Measurements from ENCODE around the gene MPP1. TPM values are rescaled to one million over a fixed set of nuclear protein-coding genes. Genes with fewer than 3 reads are reported as not detected.

The MPP1 gene
- total and polyA plus RNA-seq, 8 donors: 41.7 to 125 (median 44.8) TPM

DNA sequence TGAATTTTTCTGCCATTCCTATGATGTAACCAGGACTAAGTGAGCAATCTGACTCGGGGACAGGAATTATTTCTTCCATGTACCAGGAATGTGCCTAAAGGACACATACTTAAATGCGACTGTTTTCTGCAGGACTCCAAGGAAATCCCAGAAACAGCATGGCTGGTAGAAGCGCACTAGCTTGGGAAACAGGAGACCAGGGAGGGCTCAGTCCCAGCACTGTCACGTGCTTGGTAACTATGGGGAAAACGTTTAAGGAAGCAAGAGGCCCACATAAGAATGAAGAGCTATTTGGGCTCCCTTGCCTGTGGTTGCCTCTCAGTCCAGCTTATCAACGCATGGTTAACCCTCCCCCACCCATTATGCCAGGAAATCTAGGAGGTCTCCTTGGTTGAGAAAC is 19.6 kb downstream of the MPP1 start:
- DNase-seq: no peak
- ATAC-seq: no peak
- no peak overlapping the region for H3K27ac ChIP-seq
- H3K27me3 ChIP-seq: no peaks in the 10 kb centered on the region
- TF ChIP-seq, protein P1, sequence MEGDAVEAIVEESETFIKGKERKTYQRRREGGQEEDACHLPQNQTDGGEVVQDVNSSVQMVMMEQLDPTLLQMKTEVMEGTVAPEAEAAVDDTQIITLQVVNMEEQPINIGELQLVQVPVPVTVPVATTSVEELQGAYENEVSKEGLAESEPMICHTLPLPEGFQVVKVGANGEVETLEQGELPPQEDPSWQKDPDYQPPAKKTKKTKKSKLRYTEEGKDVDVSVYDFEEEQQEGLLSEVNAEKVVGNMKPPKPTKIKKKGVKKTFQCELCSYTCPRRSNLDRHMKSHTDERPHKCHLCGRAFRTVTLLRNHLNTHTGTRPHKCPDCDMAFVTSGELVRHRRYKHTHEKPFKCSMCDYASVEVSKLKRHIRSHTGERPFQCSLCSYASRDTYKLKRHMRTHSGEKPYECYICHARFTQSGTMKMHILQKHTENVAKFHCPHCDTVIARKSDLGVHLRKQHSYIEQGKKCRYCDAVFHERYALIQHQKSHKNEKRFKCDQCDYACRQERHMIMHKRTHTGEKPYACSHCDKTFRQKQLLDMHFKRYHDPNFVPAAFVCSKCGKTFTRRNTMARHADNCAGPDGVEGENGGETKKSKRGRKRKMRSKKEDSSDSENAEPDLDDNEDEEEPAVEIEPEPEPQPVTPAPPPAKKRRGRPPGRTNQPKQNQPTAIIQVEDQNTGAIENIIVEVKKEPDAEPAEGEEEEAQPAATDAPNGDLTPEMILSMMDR (IDR thresholded peaks at IDR 0.05): no peak
- intact Hi-C loops (cut with DNase I): loop anchor here in 1 of 2 donors (5.0 kb wide), 1 partner anchor 52 kb away; no protein-coding TSS in a partner anchor
- peaks cover 0 to 10% of the 10 kb centered on the region in 2 donors for H3K36me3 ChIP-seq
- no peaks in the 10 kb centered on the region for H3K9me3 ChIP-seq
- H3K4me3 ChIP-seq: no peak overlapping the region
- peaks cover 0 to 9% of the 10 kb centered on the region in 2 donors for H3K4me1 ChIP-seq

DNA sequence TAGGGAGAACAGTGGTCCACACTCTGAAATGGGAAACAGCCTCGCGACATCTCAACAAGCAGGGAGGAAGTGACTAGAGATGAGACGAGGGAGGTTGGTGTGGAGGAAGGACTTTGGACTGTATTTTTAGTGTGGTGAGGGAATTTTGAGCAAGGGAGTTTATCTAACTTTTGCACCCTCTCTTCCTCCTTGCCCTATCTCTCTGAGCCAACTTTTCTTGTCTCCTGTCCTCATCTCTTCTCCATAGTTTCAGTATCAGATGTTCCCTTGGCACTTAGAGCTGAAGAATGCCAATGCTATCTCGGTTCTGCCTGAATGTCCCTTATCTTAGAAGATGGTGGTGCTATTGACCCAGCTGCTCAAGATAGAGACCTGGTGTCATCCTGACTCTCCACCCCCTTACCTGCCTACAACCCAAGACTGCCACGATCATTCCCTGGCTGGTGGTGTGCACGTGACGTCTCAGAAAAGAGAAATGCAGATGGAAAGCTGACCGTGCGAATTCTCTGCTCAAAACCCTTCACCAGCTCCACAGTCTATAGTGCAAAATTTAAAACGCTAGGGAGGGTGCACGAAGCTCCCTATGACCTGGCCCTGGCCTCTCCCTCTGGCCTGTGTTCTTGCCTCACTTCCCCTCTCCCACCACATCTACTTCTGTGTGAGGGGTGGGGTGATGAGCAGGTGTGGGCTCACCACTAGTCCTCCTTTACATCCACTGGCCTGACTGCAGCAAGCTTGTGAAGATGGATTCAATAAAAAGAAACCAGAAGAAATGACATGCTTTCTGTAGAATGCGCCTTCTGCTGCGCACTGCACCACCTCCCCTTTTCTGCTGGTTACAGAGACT is 20.9 kb downstream of the MPP1 start:
- peaks cover 0 to 9% of the 10 kb centered on the region in 2 donors for H3K4me1 ChIP-seq
- peak overlapping the region in 1 of 2 donors; percentile 53 for H3K27ac ChIP-seq
- H3K27me3 ChIP-seq: no peaks in the 10 kb centered on the region
- TF ChIP-seq, protein P1 (IDR thresholded peaks at IDR 0.05): no peak
- ATAC-seq (no peak), DNase-seq (no peak)
- no peak overlapping the region for H3K4me3 ChIP-seq
- H3K36me3 ChIP-seq: peaks cover 0 to 22% of the 10 kb centered on the region in 2 donors
- no peaks in the 10 kb centered on the region for H3K9me3 ChIP-seq
- intact Hi-C loops (cut with DNase I): no loop called here

DNA sequence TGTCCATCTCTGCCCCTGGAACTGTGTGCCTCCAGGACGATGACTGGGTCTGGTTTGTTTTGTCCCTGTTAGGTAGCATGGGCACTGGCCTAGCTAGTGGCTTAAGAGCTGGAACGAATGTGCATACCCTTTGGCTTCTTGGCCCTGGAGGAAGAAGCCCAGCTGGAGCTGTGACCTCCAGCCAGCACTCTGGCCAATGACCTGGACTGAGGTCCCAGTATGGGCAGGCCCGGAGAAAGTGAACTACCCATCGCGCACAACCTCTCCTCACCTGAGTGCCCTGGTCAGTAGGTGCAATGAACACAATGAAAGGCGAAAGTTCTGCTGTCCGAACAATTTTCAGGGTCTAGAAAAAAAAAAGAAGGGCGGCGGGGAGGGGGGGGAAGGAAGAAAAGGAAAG is 24.3 kb downstream of the MPP1 start:
- TF ChIP-seq, protein P1 (IDR thresholded peaks at IDR 0.05): no peak
- no peak for DNase-seq

DNA sequence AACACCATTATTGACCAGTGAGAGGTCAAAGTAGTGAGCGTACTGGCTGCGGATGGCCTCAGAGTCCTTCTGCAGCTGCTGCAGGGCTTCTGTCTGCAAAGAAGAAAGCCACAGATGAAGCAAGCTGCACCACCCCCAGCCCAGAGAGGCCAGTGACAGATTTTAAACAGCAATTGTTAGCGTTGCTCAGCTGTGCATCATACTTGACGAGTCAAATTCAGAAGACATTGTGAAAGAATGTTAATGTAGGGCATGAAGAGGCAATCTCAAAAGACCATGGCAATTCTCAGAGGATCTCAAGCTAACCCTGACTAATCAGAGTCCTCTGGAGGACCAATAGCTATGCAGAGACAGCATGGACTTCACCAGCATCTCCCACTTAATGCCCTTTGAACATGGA is 26.0 kb downstream of the MPP1 start:
- H3K4me3 ChIP-seq: no peak overlapping the region
- no peak overlapping the region for H3K27ac ChIP-seq
- intact Hi-C loops (cut with DNase I): no loop called here
- TF ChIP-seq, protein P1 (IDR thresholded peaks at IDR 0.05): no peak
- H3K36me3 ChIP-seq: peaks cover 0 to 73% of the 10 kb centered on the region in 2 donors
- no peak for DNase-seq
- peaks cover 0 to 2% of the 10 kb centered on the region in 2 donors for H3K4me1 ChIP-seq
- H3K9me3 ChIP-seq: no peaks in the 10 kb centered on the region
- H3K27me3 ChIP-seq: no peaks in the 10 kb centered on the region
- no peak for ATAC-seq

More for the DNA sequence above, 24.3 kb downstream of the MPP1 start:
- peaks cover 0 to 56% of the 10 kb centered on the region in 2 donors for H3K36me3 ChIP-seq
- H3K4me1 ChIP-seq: peaks cover 0 to 9% of the 10 kb centered on the region in 2 donors
- no peak for ATAC-seq
- H3K27ac ChIP-seq: no peak overlapping the region
- no peaks in the 10 kb centered on the region for H3K27me3 ChIP-seq
- H3K9me3 ChIP-seq: no peaks in the 10 kb centered on the region
- no peak overlapping the region for H3K4me3 ChIP-seq
- intact Hi-C loops (cut with DNase I): no loop called here

- no peaks in the 10 kb centered on the region for H3K4me1 ChIP-seq
- ATAC-seq (no peak), DNase-seq (no peak)
- no peak overlapping the region for H3K27ac ChIP-seq
- no peaks in the 10 kb centered on the region for H3K9me3 ChIP-seq
- TF ChIP-seq, protein P1 (IDR thresholded peaks at IDR 0.05): no peak
- intact Hi-C loops (cut with DNase I): no loop called here
- H3K4me3 ChIP-seq: no peak overlapping the region
- H3K36me3 ChIP-seq: peaks cover 0 to 93% of the 10 kb centered on the region in 2 donors
- no peaks in the 10 kb centered on the region for H3K27me3 ChIP-seq
These were observed 28.5 kb downstream of the MPP1 start for GRCh38 chrX:154776753-154777152.

All from left lung (tissue), 10 donors.